GM18502 (cell line): ENCODE data around the gene DLD.

ENCODE experiments used
- ATAC-seq: cut with Tn5 transposase; IDR thresholded peaks from one replicate; pipeline ENCODE4 v1.9.1; 2021; ENCODE audit warnings: mild to moderate bottlenecking; ENCODE audit not compliant: unreplicated experiment, poor library complexity

DLD gene

GRCh38 chr7:107964510-107964909, 73.5 kb downstream of the DLD start:
- ATAC-seq: no peak

- no peak for ATAC-seq
Observed at GRCh38 chr7:107966711-107967110, 75.7 kb downstream of the DLD start.

DNA sequence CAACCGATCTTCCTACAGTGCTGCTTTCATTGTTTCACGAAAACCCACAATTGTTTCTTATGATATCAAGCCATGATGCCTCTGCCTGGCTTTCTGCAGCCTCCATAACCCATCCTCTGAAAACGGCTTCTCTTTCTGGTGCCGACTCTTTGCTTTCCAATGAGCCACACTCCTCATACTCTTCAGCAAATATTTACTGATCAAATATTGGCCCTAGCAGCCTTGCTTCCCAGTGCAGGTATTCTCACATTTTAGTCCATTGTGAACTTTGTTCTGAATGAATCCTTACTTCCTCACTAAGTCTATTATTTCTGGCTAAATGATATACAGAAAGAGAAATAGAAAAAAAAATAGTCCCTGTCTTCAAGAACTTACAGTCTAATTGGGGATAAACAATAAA, 76.4 kb downstream of the DLD start:
- ATAC-seq: no peak

DNA sequence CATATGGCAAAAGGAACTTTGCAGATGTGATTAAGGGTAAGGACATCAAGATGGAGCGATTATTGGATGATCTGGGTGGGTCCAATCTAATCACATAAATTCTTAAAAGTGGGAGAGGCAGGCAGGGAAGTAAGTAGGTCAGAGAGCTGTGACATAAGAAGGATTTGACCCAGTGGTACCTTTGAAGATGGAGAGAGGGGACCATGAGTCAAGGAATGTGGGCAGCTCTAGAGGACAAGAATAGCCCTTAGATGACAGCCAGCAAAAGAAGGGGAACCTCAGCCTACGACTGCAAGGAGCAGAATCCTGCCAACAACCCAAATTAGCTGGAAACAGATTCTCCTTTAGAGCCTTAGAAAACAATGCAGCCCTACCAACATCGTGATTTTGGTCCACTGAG, 77.5 kb downstream of the DLD start:
- ATAC-seq: no peak

DNA sequence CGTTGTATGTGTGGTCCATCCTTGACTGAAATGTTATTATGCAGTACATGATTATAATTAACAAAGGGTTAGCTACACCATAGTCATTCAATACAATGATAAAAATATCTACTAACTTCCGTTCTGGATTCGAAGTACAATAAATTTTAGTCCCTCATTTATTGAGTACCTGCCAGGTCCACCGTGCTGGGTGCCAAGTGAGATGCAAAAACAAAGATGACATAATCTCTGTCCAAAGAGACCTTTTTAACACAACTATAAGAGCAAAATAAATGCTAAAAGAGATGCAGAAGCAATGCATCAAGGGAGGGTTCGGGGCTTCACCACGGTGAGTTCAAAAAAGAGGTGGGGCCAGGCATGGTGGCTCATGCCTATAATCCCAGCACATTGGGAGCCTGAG, 78.9 kb downstream of the DLD start:
- ATAC-seq: no peak
